Stimulated activated CD4-positive, alpha-beta T cell treated with anti-CD3 and anti-CD28 coated beads, TNF-alpha, amount 100 ng/mL, for 4 hours (primary cell): ENCODE measurements around the gene POU6F1.

Source experiments
- DNase-seq, 3 experiments: peaks; one replicate each; pipeline ENCODE4 v3.0.0-alpha.2; 2020; ENCODE audit warnings: low read depth in 3 of 3

The POU6F1 gene

GRCh38 chr12:51163795-51164194 lies 54.1 kb downstream of the POU6F1 start:
- no peak for DNase-seq

GRCh38 chr12:51162217-51162616 lies 55.6 kb downstream of the POU6F1 start:
- no peak for DNase-seq

GRCh38 chr12:51160814-51161459 lies 56.9 kb downstream of the POU6F1 start:
- no peak for DNase-seq

- no peak for DNase-seq
Observed at GRCh38 chr12:51156245-51156765, 61.6 kb downstream of the POU6F1 start.

GRCh38 chr12:51152953-51153352 lies 64.9 kb downstream of the POU6F1 start:
- no peak for DNase-seq

- no peak for DNase-seq
Observed at GRCh38 chr12:51150777-51151176, 67.1 kb downstream of the POU6F1 start.

GRCh38 chr12:51147309-51147708 lies 70.6 kb downstream of the POU6F1 start:
- DNase-seq = no peak

GRCh38 chr12:51139292-51139844 lies 78.5 kb downstream of the POU6F1 start:
- no peak for DNase-seq
